AG09309 (cell line): Measurements from ENCODE around the gene POU2F1.

Source experiments
- DNase-seq: peaks from one replicate; pipeline ENCODE4 v3.0.0-alpha.2; 2010; ENCODE audit warnings: low read depth
- H3K4me3 ChIP-seq: 2 replicates; pipeline ENCODE4 v1.5.1; 2011; ENCODE audit warnings: mild to moderate bottlenecking, low read depth, low read length, moderate library complexity; ENCODE audit not compliant: control insufficient read depth
- CTCF ChIP-seq: IDR thresholded peaks from 2 replicates; pipeline ENCODE4 v1.5.1; 2011; ENCODE audit warnings: mild to moderate bottlenecking, low read depth, low read length, inconsistent platforms; ENCODE audit not compliant: insufficient read depth, control insufficient read depth; ENCODE audit errors: missing control alignments

The POU2F1 gene

GRCh38 chr1:167266965-167267364, 46.3 kb downstream of the POU2F1 start:
- TF ChIP-seq CTCF: no peak
- no peak for DNase-seq
- no peak overlapping the region for H3K4me3 ChIP-seq

- no peak overlapping the region for H3K4me3 ChIP-seq
- no peak for TF ChIP-seq CTCF
- DNase-seq: no peak
Measured at GRCh38 chr1:167268347-167268787, 47.7 kb downstream of the POU2F1 start.

DNA sequence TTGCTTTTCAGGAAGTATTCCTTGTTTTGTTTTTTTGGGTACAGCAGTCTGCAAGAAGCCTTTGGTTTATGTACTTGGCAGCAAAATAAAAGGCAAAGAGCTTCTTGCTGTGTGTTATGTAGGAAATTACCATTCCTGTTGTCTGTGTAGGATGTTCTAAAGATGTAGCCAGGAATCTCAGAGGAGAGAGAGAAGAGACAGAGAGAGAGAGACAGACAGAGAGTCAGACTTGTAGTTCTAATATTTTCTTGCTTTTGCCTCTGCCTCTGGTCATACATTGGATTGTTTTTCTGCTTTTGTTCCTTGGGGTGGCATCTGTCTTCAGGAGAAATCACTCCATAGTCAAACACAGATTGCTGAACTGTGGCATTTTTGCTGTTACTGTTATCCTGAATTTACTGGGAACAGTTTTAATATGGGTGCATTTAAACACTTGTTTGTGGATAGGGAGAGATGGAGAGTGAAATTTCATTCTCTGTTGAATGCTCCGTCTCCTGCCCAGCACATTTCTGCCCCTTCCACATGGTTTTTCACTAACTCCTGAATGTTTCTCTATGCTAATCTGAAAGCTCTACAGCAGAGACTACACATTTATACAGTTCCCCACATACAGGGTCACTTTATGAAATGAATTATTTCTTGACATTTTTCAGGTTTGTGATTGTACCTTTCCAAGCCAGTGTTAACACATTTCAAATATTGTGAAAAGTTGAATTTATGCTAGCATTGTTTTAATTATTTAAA, 49.8 kb downstream of the POU2F1 start:
- H3K4me3 ChIP-seq: no peak overlapping the region
- no peak for TF ChIP-seq CTCF
- no peak for DNase-seq

GRCh38 chr1:167272369-167272957, 51.8 kb downstream of the POU2F1 start:
- DNase-seq: no peak
- TF ChIP-seq CTCF: no peak
- no peak overlapping the region for H3K4me3 ChIP-seq

DNA sequence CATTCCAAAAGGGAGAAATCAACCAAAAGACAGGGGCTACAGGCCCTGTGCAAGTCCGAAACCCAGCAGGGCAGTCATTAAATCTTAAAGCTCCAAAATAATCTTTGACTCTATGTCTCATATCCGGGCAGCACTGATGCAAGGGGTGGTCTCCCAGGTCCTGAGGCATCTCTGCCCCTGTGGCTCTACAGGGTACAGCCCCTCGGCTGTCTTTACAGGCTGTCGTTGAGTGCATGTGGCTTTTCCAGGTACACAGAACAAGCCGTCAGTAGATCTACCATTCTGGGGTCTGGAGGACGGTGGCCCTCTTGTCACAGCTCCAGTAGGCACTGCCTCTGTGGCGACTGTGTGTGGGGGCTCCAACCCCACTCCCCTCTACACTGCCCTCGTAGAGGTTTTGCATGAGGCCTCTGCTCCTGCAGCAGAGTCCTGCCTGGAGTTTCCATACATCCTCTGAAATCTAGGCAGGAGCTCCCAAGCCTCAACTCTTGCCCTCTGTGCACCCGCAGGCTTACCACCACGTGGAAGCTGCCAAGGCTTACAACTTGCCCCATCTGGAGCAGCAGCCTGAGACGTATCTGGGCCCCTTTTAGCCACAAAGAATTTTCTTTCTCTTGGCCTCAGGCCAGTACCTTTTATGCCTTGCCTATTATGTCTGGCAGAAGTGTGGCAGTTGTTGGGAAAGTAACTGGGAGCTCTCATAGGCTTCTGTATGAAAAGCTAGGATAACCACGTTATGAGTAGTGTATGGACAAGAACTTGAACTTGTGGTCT, 52.5 kb downstream of the POU2F1 start:
- no peak overlapping the region for H3K4me3 ChIP-seq
- peak; percentile 23 for DNase-seq
- TF ChIP-seq CTCF: no peak

DNA sequence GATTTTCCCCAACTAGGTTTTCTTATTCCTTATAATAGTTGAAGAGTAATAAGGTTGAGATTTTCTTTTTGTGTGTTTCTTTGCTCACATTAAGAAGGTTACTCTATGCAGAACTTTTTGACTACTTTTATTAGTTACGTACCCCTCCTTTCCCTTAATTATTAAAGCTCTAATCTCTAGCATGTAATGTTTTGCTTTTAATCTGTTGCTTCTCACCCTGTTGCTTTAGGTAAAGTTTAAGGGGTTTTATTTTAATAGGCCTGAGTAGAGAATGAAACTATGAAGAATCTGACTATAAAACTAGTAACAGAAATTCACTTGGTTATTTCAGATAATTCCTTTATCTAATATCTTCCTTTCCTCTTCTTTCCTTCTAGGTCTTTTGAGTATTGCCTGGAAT, 53.4 kb downstream of the POU2F1 start:
- H3K4me3 ChIP-seq: no peak overlapping the region
- TF ChIP-seq CTCF: no peak

More for the DNA sequence above, 53.4 kb downstream of the POU2F1 start:
- DNase-seq: no peak
